ENCODE data around the gene COL23A1. TPM values are rescaled to one million over a fixed set of nuclear protein-coding genes. Genes with fewer than 3 reads are reported as not detected.

COL23A1 gene
- total RNA-seq, 2 experiments from 2014 or later, result 0.11 TPM; not detected in 1

DNA sequence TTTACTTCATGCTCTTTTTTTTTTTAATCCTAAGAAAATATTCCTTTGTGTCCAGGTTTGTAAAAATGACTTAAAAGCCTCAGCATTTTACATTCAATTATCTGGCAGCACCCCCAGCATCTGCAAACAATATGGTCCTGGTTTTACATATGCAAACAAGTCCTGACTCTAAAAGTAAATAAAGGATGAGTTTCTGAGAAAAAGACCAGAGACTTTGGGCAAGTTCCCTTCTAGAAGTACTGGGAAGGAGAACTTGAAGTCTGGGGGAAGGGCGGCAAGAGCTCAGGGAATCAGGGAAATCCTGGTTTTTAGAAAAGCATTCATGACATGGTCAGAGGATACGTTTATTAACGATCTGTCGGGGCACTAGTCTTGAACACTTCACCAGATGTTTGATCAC is 25.8 kb downstream of the COL23A1 start:
- ChIA-PET CTCF (no interaction called here), POLR2A (no interaction called here)
- peaks cover 3% of the 10 kb centered on the region for H3K4me1 Mint-ChIP-seq (ENCODE audit: low read depth)
- no peak overlapping the region for H3K4me3 Mint-ChIP-seq
- intact Hi-C loops (cut with micrococcal nuclease), result no loop called here
- TF ChIP-seq, protein P1, sequence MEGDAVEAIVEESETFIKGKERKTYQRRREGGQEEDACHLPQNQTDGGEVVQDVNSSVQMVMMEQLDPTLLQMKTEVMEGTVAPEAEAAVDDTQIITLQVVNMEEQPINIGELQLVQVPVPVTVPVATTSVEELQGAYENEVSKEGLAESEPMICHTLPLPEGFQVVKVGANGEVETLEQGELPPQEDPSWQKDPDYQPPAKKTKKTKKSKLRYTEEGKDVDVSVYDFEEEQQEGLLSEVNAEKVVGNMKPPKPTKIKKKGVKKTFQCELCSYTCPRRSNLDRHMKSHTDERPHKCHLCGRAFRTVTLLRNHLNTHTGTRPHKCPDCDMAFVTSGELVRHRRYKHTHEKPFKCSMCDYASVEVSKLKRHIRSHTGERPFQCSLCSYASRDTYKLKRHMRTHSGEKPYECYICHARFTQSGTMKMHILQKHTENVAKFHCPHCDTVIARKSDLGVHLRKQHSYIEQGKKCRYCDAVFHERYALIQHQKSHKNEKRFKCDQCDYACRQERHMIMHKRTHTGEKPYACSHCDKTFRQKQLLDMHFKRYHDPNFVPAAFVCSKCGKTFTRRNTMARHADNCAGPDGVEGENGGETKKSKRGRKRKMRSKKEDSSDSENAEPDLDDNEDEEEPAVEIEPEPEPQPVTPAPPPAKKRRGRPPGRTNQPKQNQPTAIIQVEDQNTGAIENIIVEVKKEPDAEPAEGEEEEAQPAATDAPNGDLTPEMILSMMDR (IDR thresholded peaks at IDR 0.05), result no peak
- DNase-seq (no peak), ATAC-seq (no peak)
- H3K27me3 Mint-ChIP-seq, result peaks cover 11% of the 10 kb centered on the region
- H3K27ac Mint-ChIP-seq, result no peak overlapping the region
- peaks cover 3% of the 10 kb centered on the region for H3K9me3 Mint-ChIP-seq
- H3K36me3 Mint-ChIP-seq (ENCODE audit: low read depth), result no peaks in the 10 kb centered on the region

DNA sequence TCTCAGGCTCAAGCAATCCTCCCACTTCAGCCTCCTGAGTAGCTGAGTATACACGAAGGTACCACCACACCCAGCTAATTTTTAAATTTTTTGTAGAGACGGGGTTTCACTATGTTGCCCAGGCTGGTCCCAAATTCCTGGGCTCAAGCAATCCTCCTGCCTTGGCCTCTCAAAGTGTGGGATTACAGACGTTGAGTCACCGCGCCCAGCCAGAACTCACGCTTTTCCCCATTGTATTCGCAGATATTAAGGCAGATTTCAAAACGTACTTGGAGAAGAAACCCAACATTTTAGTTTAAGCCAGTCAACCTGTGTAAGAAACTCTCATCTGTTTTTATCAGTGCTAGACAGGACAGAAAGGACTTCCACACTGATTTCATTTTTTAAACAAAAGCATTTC is 26.6 kb downstream of the COL23A1 start:
- Mint-ChIP-seq H3K4me3 (no peak overlapping the region), H3K36me3 (ENCODE audit: low read depth) (no peaks in the 10 kb centered on the region), H3K4me1 (ENCODE audit: low read depth) (peaks cover 3% of the 10 kb centered on the region), H3K9me3 (peaks cover 3% of the 10 kb centered on the region), H3K27ac (no peak overlapping the region), H3K27me3 (peaks cover 15% of the 10 kb centered on the region)
- intact Hi-C loops (cut with micrococcal nuclease), result no loop called here
- CTCF ChIA-PET, result no interaction called here
- POLR2A ChIA-PET, result no interaction called here
- TF ChIP-seq, protein P1 (IDR thresholded peaks at IDR 0.05), result no peak
- ATAC-seq, result no peak
- DNase-seq, result no peak

DNA sequence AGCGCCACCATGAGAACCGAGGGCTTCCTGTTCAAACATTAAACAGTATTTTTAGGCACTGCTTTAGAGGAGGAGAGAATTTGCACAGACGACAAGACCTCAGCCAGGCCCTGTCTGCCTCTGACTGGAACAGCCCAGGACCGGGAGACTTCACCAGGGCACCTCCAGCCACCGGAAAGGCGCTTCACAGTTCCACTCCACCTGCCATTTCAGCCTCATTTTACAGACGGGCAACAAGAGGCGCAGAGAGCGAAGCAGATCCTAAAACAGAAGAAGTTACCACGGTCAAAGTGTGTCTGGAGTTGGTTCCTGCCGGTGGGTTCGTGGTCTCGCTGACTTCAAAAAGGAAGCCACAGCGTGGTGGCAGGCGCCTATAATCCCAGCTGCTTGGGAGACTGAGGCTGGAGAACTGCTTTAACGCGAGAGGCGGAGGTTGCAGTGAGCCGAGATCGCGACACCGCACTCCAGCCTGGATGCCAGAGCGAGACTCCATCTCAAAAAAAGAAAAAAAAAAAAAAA is 28.4 kb downstream of the COL23A1 start:
- CTCF ChIA-PET, result no interaction called here
- peaks cover 3% of the 10 kb centered on the region for H3K4me1 Mint-ChIP-seq (ENCODE audit: low read depth)

DNA sequence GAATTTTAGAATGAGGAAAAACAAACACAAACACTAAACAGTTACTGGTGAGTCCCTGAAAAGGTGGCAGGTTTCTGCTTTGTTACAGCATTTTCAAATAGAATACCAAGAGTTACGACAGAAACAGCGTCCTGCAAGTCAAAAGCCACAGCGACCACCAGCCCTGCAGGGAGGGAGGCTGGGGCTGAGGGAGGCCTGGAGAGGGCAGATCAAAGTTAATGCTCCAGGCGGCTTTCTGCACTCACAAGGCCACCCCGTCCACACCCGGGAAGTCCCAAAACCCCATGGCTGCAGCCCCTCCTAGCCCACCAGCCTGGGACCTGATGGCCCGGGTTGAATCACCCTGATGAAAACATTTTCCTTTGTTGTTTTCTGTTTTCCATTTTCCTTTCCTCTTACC is 29.3 kb downstream of the COL23A1 start:
- Mint-ChIP-seq H3K4me1 (ENCODE audit: low read depth) (peaks cover 3% of the 10 kb centered on the region), H3K27ac (no peak overlapping the region), H3K36me3 (ENCODE audit: low read depth) (no peaks in the 10 kb centered on the region), H3K27me3 (peaks cover 15% of the 10 kb centered on the region), H3K9me3 (peaks cover 3% of the 10 kb centered on the region), H3K4me3 (no peak overlapping the region)
- DNase-seq (no peak), ATAC-seq (no peak)
- intact Hi-C loops (cut with micrococcal nuclease), result no loop called here
- ChIA-PET CTCF (no interaction called here), POLR2A (no interaction called here)
- TF ChIP-seq, protein P1 (IDR thresholded peaks at IDR 0.05), result no peak

More for the DNA sequence above, 28.4 kb downstream of the COL23A1 start:
- TF ChIP-seq, protein P1 (IDR thresholded peaks at IDR 0.05), result no peak
- Mint-ChIP-seq H3K27me3 (peaks cover 15% of the 10 kb centered on the region), H3K9me3 (peaks cover 3% of the 10 kb centered on the region), H3K27ac (no peak overlapping the region), H3K36me3 (ENCODE audit: low read depth) (no peaks in the 10 kb centered on the region), H3K4me3 (no peak overlapping the region)
- intact Hi-C loops (cut with micrococcal nuclease), result no loop called here
- DNase-seq (no peak), ATAC-seq (no peak)
- POLR2A ChIA-PET, result no interaction called here

DNA sequence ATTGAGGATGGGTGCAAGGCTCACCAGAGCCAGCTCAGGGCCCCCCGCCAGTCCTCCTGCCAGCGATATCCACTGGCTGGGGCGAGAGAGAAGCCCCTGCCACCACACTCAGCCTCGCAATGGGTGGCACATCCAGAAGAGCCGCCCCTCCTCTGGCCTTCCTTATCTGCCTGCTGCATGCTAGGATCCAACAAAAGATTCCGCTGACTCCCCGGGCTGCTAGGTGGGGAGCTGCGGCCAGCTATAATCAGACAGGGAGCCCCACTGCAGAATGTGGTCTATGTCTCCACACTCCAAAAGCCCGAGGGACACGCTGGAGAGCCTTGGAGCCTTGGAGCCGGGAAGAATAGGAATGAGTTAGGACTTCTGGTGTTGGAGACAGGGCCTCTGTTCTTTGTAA is 32.8 kb downstream of the COL23A1 start:
- intact Hi-C loops (cut with micrococcal nuclease), result no loop called here
- no peak overlapping the region for H3K27ac Mint-ChIP-seq
- ChIA-PET CTCF (no interaction called here), POLR2A (no interaction called here)
- no peak for DNase-seq
- H3K4me1 Mint-ChIP-seq (ENCODE audit: low read depth), result peaks cover 3% of the 10 kb centered on the region
- no peak for ATAC-seq
- TF ChIP-seq, protein P1 (IDR thresholded peaks at IDR 0.05), result no peak
- no peaks in the 10 kb centered on the region for H3K36me3 Mint-ChIP-seq (ENCODE audit: low read depth)
- H3K4me3 Mint-ChIP-seq, result no peak overlapping the region
- H3K9me3 Mint-ChIP-seq, result peaks cover 3% of the 10 kb centered on the region
- H3K27me3 Mint-ChIP-seq, result peaks cover 9% of the 10 kb centered on the region
